CD4-positive, alpha-beta T cell treated with Interleukin-15 for 1 hour (primary cell): ENCODE results near the gene HGFAC.
"Not testable (repeated sequence)": the region's sequence is repeated elsewhere in the genome, so short reads cannot be mapped to it uniquely, and the experiment has no call there.

Experiments used
- DNase-seq: peaks from one replicate; pipeline ENCODE4 v3.0.0-alpha.2; 2020

The HGFAC gene

DNA sequence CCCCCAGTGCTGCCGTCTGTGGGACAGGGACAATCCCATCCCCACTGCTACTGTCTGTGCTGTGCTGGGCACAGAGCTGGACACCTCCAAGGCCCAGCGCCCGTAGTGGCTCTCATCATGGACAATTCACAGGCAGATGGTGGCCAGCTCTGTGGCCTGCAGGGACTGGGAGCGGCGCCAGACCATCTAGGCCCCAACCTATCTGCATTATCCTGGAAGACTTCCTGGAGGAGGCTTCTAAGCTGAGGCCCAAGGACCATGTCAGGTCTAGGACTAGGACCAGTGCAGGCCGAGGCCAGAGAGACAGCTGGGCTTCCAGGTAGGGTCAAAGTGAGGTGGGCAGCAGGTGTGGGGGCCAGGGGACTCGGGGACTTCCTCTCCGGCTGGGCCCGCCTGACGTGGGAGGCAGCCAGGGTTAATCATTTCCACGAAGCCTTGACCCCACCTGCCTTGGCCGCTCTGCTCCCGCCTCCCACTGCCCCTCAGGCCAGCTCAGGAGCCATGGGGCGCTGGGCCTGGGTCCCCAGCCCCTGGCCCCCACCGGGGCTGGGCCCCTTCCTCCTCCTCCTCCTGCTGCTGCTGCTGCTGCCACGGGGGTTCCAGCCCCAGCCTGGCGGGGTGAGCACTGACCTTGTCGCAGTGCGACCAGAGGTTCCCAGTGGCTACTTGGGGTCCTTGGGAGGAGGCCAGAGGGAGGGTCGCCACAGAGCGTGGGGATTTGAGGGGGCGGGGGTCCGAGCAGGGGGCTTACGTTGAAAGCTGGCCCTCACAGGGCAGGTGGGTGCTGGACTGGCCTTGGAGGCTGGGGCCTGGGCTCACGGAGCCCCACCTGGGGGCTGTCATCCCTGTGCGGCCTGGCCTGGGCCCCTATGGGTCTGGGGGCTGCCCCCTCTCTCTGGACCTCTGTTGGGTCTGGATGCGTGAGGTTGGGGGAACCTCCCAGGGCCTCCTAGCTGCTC lies at the start of gene HGFAC:
TSS of gene HGFAC (plus strand) at position 468 of the 959 bp plus-strand sequence. CDS start at position 502, 34 bp downstream.
- no peak for DNase-seq

DNA sequence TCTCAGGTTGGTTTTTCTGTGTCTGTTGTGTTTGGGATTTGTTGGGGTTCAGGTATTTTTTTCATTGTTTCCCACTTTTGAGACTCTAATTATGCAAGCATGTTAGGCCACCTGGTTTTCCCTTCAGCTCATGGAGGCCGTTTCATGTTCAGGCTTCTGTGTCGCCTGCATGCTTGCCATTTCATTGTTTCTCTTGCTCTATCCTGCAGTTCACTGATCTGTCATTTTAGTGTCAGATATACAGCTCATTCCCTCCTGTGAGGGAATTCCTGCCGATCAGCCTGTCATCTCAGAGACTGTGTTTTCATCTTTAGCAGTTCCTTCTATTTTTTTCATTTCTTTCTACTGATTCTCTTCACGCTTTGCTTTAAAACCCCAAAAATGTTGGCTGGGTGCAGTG lies 49.4 kb upstream of the HGFAC start:
- DNase-seq, result no peak

GRCh38 chr4:3393171-3393570 lies 48.6 kb upstream of the HGFAC start:
- no peak for DNase-seq

DNA sequence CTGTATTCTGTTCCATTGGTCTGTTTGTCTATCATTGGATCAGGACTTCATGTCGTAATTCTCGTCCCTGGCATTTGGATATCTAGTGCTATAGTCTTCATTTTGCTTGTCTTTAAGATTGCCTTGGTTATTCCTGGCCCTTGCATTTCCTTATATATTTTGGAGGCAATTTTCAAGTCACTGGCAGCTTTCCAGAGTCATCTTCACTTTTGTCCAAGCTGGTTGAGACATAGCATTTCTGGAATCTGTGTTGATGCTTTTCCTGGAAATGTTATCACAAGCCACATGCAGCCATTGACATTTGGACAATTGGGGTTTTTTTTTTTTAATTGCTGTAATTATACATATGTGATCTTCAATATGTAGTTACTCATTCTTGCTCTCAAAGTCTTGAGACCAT lies 45.2 kb upstream of the HGFAC start:
- no peak for DNase-seq

- DNase-seq, result no peak
Measured at GRCh38 chr4:3397128-3397527, 44.6 kb upstream of the HGFAC start.

- no peak for DNase-seq
Measured at GRCh38 chr4:3399277-3400194, 42.2 kb upstream of the HGFAC start.

DNA sequence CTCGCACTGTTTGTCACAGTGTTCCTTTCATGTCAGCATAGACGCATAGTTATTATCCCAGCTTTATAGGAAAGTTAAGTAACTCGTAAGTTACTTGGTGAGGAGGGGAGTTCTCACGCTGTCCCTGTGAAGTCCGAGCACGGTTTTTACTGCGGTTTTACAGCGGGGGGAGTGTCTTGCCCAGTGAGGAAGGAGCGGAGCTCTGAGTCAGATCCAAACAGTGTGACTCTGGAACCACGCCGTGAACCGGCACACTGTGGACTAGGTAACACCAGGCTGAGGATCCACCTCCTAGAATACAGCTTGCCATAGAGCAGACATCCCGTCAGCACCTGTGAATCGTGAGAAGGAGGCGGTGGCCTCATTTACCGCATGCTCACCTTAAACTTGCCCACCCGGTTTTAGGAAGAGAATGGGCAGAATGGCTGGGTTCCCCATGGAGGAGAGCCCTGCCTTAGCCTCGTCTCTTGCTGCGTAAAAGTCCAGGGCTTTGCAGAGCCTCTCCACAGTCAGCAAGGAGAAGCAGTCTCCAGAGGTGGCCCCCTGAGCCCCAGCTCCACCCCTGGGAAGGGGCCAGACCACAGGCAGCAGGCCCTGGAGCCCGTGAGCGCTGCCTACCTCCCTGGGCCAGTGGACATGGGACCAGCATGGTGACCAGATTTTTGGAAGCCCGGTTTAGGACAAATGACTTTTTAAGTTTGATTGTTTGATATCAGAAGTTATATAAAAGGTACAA lies 40.2 kb upstream of the HGFAC start:
- no peak for DNase-seq

GRCh38 chr4:3402491-3403347 lies 39.0 kb upstream of the HGFAC start:
- DNase-seq, result peak; percentile 39

- no peak for DNase-seq
Measured at GRCh38 chr4:3403348-3403906, 38.3 kb upstream of the HGFAC start.

DNA sequence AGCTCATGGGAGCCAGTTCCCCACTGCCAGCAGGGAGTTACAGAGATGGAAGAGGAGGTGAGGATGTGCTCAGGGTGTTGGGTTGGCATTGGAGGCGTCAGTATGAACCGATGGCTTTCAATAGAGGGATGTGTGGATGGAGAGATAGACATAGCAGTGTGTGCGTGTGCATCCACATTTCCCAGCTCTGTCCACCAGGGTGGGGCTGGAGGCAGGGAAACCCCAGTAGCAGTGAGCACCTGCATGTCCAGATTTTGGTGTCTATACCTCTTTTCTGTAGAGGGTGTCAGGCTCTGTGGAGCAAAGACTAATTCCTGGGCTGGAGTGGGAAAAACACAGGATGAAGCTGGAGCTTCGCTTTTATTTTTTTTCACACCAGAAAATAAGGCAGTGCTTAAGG lies 37.2 kb upstream of the HGFAC start:
- no peak for DNase-seq

GRCh38 chr4:3405176-3405575 lies 36.6 kb upstream of the HGFAC start:
- DNase-seq, result no peak

- DNase-seq, result no peak
Measured at GRCh38 chr4:3406021-3406420, 35.7 kb upstream of the HGFAC start.

DNA sequence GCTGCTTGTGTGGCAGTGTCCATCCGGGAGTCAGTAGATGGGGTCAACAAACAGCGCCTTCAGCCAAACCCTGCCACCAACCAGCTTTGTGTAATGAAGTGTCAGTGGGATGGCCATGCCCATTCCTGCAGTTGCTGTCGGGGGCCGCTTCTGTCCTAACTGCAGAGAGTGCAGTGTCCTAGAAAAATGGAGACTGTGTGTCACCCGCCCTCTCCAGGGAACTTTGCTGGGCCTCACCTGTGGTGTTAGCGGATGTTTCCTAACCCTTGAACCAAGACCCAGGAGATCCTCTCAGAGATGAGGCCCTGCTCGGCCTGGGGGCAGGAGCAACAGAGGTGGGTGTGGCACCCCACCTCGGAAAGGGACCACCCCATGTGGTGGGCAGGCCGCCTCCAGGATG lies 35.3 kb upstream of the HGFAC start:
- DNase-seq, result no peak

GRCh38 chr4:3407171-3407771 lies 34.5 kb upstream of the HGFAC start:
- DNase-seq, result no peak

GRCh38 chr4:3407930-3408792 lies 33.6 kb upstream of the HGFAC start:
- DNase-seq, result peak; percentile 11

GRCh38 chr4:3408793-3409330 lies 32.9 kb upstream of the HGFAC start:
- DNase-seq, result no peak

GRCh38 chr4:3409571-3410091 lies 32.1 kb upstream of the HGFAC start:
- no peak for DNase-seq

DNA sequence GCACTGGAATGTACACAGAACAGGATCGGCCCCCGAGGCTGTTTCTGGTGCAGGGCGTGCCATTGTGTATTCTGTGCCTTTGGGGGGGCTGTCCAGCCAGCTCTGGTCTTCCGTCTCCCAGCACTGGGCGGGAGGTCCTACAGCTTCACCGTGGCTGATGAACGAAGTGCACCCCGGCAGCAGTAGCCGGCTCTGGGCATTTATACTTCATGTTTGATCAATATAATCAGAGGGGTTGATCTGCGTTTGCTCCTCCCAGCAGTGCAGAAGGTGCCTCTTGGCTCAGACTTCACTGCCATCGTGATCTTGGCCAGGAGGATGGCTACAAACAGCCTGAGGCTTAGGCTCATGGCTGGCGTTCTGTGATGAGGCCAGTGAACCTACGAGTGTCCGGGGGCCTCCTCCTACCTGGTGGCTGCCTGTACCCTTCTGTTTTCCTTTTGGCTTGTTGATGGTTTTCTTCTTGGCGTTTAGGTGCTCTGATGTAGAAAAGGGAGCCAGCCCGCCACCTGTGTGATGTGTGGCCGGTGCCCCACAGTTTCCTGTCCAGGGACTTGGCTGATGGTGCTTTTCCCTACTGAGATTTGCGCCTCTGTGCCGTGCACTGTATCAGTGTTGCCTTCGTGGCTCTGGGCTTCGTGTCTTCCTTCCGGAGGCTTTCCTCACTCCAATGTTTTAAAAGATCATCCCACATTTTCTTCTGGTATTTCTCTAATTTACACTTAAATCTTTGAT lies 31.2 kb upstream of the HGFAC start:
- DNase-seq, result no peak

DNA sequence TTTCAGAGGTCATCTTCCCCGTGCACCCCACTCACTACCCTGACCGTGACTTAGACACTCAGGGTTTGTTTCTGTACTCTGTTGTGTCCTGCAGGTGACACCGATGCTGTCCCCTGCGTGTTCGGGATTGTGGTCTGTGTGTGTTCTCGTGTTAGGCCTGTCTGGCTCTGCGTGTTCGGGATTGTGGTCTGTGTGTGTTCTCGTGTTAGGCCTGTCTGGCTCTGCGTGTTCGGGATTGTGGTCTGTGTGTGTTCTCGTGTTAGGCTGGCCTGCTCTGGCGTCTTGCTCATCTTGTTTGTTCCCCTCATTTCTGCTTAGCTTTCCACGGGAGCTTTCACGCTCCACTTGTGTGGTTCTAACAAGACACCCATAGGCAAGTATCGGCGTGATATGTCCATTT lies 30.6 kb upstream of the HGFAC start:
- DNase-seq, result not testable (repeated sequence)
